ENCODE data around the gene LIPF.

DNA sequence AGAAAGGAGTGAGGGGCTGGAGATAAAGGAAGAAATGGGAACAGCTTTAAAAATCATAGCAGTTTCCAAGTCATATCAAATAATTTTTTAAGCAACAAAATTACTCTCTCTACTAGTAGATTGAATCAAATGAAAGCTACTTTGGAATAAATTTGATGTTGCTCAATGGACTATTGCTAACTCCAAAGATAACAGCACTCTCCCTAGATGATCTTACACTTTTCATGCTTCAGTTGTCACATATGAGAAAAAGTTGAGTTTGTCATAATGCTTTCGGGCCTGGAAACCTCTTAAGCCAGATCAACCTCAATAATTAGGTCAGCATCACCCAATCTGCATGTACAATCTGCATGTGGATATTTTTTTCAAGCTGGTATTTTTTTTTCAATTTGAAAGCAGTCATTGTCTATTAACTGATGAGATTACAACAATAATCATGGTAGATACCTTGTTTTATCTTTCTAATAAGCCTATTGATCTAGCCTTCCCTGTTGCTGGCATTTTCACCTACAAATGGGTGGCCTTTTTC, 46.4 kb upstream of the LIPF start:
- no peak for TF ChIP-seq POLR2AphosphoS5 (IDR thresholded peaks at IDR 0.05; ENCODE audit: low read depth, low read length)
- TF ChIP-seq RFX5 (IDR thresholded peaks at IDR 0.05; ENCODE audit: low read length) = no peak
- TF ChIP-seq, protein P1, sequence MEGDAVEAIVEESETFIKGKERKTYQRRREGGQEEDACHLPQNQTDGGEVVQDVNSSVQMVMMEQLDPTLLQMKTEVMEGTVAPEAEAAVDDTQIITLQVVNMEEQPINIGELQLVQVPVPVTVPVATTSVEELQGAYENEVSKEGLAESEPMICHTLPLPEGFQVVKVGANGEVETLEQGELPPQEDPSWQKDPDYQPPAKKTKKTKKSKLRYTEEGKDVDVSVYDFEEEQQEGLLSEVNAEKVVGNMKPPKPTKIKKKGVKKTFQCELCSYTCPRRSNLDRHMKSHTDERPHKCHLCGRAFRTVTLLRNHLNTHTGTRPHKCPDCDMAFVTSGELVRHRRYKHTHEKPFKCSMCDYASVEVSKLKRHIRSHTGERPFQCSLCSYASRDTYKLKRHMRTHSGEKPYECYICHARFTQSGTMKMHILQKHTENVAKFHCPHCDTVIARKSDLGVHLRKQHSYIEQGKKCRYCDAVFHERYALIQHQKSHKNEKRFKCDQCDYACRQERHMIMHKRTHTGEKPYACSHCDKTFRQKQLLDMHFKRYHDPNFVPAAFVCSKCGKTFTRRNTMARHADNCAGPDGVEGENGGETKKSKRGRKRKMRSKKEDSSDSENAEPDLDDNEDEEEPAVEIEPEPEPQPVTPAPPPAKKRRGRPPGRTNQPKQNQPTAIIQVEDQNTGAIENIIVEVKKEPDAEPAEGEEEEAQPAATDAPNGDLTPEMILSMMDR (IDR thresholded peaks at IDR 0.05) = no peak
- TF ChIP-seq, protein P2, sequence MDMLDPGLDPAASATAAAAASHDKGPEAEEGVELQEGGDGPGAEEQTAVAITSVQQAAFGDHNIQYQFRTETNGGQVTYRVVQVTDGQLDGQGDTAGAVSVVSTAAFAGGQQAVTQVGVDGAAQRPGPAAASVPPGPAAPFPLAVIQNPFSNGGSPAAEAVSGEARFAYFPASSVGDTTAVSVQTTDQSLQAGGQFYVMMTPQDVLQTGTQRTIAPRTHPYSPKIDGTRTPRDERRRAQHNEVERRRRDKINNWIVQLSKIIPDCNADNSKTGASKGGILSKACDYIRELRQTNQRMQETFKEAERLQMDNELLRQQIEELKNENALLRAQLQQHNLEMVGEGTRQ (IDR thresholded peaks at IDR 0.05; ENCODE audit: borderline replicate concordance, low read depth, low read length) = no peak
- TF ChIP-seq TAF1 (IDR thresholded peaks at IDR 0.05; ENCODE audit: borderline replicate concordance, low read depth, low read length) = no peak
- TF ChIP-seq, protein P3, sequence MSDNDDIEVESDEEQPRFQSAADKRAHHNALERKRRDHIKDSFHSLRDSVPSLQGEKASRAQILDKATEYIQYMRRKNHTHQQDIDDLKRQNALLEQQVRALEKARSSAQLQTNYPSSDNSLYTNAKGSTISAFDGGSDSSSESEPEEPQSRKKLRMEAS (IDR thresholded peaks at IDR 0.05; ENCODE audit: low read depth) = no peak
- no peak for TF ChIP-seq JUND (IDR thresholded peaks at IDR 0.05)
- TF ChIP-seq FOXM1 (IDR thresholded peaks at IDR 0.05; ENCODE audit: low read depth) = no peak
- no peak for TF ChIP-seq NRF1 (IDR thresholded peaks at IDR 0.05; ENCODE audit: low read depth, low read length)
- TF ChIP-seq, protein P4, sequence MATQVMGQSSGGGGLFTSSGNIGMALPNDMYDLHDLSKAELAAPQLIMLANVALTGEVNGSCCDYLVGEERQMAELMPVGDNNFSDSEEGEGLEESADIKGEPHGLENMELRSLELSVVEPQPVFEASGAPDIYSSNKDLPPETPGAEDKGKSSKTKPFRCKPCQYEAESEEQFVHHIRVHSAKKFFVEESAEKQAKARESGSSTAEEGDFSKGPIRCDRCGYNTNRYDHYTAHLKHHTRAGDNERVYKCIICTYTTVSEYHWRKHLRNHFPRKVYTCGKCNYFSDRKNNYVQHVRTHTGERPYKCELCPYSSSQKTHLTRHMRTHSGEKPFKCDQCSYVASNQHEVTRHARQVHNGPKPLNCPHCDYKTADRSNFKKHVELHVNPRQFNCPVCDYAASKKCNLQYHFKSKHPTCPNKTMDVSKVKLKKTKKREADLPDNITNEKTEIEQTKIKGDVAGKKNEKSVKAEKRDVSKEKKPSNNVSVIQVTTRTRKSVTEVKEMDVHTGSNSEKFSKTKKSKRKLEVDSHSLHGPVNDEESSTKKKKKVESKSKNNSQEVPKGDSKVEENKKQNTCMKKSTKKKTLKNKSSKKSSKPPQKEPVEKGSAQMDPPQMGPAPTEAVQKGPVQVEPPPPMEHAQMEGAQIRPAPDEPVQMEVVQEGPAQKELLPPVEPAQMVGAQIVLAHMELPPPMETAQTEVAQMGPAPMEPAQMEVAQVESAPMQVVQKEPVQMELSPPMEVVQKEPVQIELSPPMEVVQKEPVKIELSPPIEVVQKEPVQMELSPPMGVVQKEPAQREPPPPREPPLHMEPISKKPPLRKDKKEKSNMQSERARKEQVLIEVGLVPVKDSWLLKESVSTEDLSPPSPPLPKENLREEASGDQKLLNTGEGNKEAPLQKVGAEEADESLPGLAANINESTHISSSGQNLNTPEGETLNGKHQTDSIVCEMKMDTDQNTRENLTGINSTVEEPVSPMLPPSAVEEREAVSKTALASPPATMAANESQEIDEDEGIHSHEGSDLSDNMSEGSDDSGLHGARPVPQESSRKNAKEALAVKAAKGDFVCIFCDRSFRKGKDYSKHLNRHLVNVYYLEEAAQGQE (IDR thresholded peaks at IDR 0.05; ENCODE audit: low read depth, low read length) = no peak

Data from SK-N-SH (cell line).